ENCODE data around the gene MYO15B.

MYO15B gene

GRCh38 chr17:75647061-75647460, 59.5 kb downstream of the MYO15B start:
- H2AFZ ChIP-seq (ENCODE audit: low read depth, low read length) = no peak overlapping the region
- H3K4me3 ChIP-seq (ENCODE audit: low read depth in 1 of 2, low read length in 2 of 2) = no peak overlapping the region
- no peak overlapping the region for H3K4me2 ChIP-seq (ENCODE audit: insufficient read depth, low read length)
- TF ChIP-seq EZH2 (IDR thresholded peaks at IDR 0.05; ENCODE audit: borderline replicate concordance, low read depth, low read length, severe bottlenecking) = no peak
- no peak for TF ChIP-seq CTCF (IDR thresholded peaks at IDR 0.05; ENCODE audit: borderline replicate concordance, extremely low read depth, low read length, poor library complexity, severe bottlenecking)
- H4K20me1 ChIP-seq (ENCODE audit: insufficient read depth, low read length) = no peaks in the 10 kb centered on the region
- H3K4me1 ChIP-seq (ENCODE audit: insufficient read depth, low read length) = no peaks in the 10 kb centered on the region
- H3K9me3 ChIP-seq (ENCODE audit: insufficient read depth, low read length, severe bottlenecking) = no peaks in the 10 kb centered on the region
- no peaks in the 10 kb centered on the region for H3K27me3 ChIP-seq (ENCODE audit: insufficient read depth, low read length, poor library complexity)
- no peak for DNase-seq
- H3K36me3 ChIP-seq (ENCODE audit: insufficient read depth, low read length) = peaks cover 26% of the 10 kb centered on the region
- no peak overlapping the region for H3K9ac ChIP-seq (ENCODE audit: low read depth, low read length)
- ATAC-seq (ENCODE audit: insufficient read depth, low read depth) = no peak
- no peaks in the 10 kb centered on the region for H3K79me2 ChIP-seq (ENCODE audit: insufficient read depth, low read length)
- H3K27ac ChIP-seq (ENCODE audit: low read length) = no peak overlapping the region

- Histone ChIP-seq H3K4me3 (ENCODE audit: low read depth in 1 of 2, low read length in 2 of 2) (no peak overlapping the region), H3K4me1 (ENCODE audit: insufficient read depth, low read length) (no peaks in the 10 kb centered on the region), H3K79me2 (ENCODE audit: insufficient read depth, low read length) (no peaks in the 10 kb centered on the region), H3K36me3 (ENCODE audit: insufficient read depth, low read length) (peaks cover 30% of the 10 kb centered on the region), H2AFZ (ENCODE audit: low read depth, low read length) (no peak overlapping the region), H3K9me3 (ENCODE audit: insufficient read depth, low read length, severe bottlenecking) (no peaks in the 10 kb centered on the region), H4K20me1 (ENCODE audit: insufficient read depth, low read length) (no peaks in the 10 kb centered on the region), H3K4me2 (ENCODE audit: insufficient read depth, low read length) (no peak overlapping the region), H3K27me3 (ENCODE audit: insufficient read depth, low read length, poor library complexity) (no peaks in the 10 kb centered on the region), H3K27ac (ENCODE audit: low read length) (no peak overlapping the region), H3K9ac (ENCODE audit: low read depth, low read length) (no peak overlapping the region)
- no peak for ATAC-seq (ENCODE audit: insufficient read depth, low read depth)
- DNase-seq = no peak
- no peak for TF ChIP-seq EZH2 (IDR thresholded peaks at IDR 0.05; ENCODE audit: borderline replicate concordance, low read depth, low read length, severe bottlenecking)
- no peak for TF ChIP-seq CTCF (IDR thresholded peaks at IDR 0.05; ENCODE audit: borderline replicate concordance, extremely low read depth, low read length, poor library complexity, severe bottlenecking)
Measured at GRCh38 chr17:75647921-75648320, 60.3 kb downstream of the MYO15B start.

GRCh38 chr17:75649687-75650086, 62.1 kb downstream of the MYO15B start:
- H3K79me2 ChIP-seq (ENCODE audit: insufficient read depth, low read length) = no peaks in the 10 kb centered on the region
- no peak overlapping the region for H3K4me2 ChIP-seq (ENCODE audit: insufficient read depth, low read length)
- no peak overlapping the region for H3K27ac ChIP-seq (ENCODE audit: low read length)
- no peaks in the 10 kb centered on the region for H3K4me1 ChIP-seq (ENCODE audit: insufficient read depth, low read length)
- DNase-seq = no peak
- no peak overlapping the region for H3K9ac ChIP-seq (ENCODE audit: low read depth, low read length)
- TF ChIP-seq EZH2 (IDR thresholded peaks at IDR 0.05; ENCODE audit: borderline replicate concordance, low read depth, low read length, severe bottlenecking) (no peak), CTCF (IDR thresholded peaks at IDR 0.05; ENCODE audit: borderline replicate concordance, extremely low read depth, low read length, poor library complexity, severe bottlenecking) (no peak)
- no peak overlapping the region for H3K4me3 ChIP-seq (ENCODE audit: low read depth in 1 of 2, low read length in 2 of 2)
- H3K36me3 ChIP-seq (ENCODE audit: insufficient read depth, low read length) = peaks cover 33% of the 10 kb centered on the region
- ATAC-seq (ENCODE audit: insufficient read depth, low read depth) = no peak
- no peaks in the 10 kb centered on the region for H4K20me1 ChIP-seq (ENCODE audit: insufficient read depth, low read length)
- H3K27me3 ChIP-seq (ENCODE audit: insufficient read depth, low read length, poor library complexity) = no peaks in the 10 kb centered on the region
- no peaks in the 10 kb centered on the region for H3K9me3 ChIP-seq (ENCODE audit: insufficient read depth, low read length, severe bottlenecking)
- no peak overlapping the region for H2AFZ ChIP-seq (ENCODE audit: low read depth, low read length)

GRCh38 chr17:75650874-75651273, 63.3 kb downstream of the MYO15B start:
- Histone ChIP-seq H3K9ac (ENCODE audit: low read depth, low read length) (no peak overlapping the region), H3K4me1 (ENCODE audit: insufficient read depth, low read length) (no peaks in the 10 kb centered on the region), H3K36me3 (ENCODE audit: insufficient read depth, low read length) (peaks cover 33% of the 10 kb centered on the region), H3K4me3 (ENCODE audit: low read depth in 1 of 2, low read length in 2 of 2) (no peak overlapping the region), H2AFZ (ENCODE audit: low read depth, low read length) (no peak overlapping the region), H3K27ac (ENCODE audit: low read length) (no peak overlapping the region), H3K9me3 (ENCODE audit: insufficient read depth, low read length, severe bottlenecking) (no peaks in the 10 kb centered on the region), H3K79me2 (ENCODE audit: insufficient read depth, low read length) (no peaks in the 10 kb centered on the region), H3K4me2 (ENCODE audit: insufficient read depth, low read length) (no peak overlapping the region), H4K20me1 (ENCODE audit: insufficient read depth, low read length) (no peaks in the 10 kb centered on the region), H3K27me3 (ENCODE audit: insufficient read depth, low read length, poor library complexity) (no peaks in the 10 kb centered on the region)
- TF ChIP-seq EZH2 (IDR thresholded peaks at IDR 0.05; ENCODE audit: borderline replicate concordance, low read depth, low read length, severe bottlenecking) = no peak
- no peak for TF ChIP-seq CTCF (IDR thresholded peaks at IDR 0.05; ENCODE audit: borderline replicate concordance, extremely low read depth, low read length, poor library complexity, severe bottlenecking)
- ATAC-seq (ENCODE audit: insufficient read depth, low read depth) (no peak), DNase-seq (no peak)
